Activated CD4-positive, alpha-beta T cell treated with anti-CD3 and anti-CD28 coated beads for 36 hours (primary cell): Measurements from ENCODE around the gene OGT. TPM values are rescaled to one million over a fixed set of nuclear protein-coding genes. Genes with fewer than 3 reads are reported as not detected.
"Not testable (repeated sequence)": the region's sequence is repeated elsewhere in the genome, so short reads cannot be mapped to it uniquely, and the experiment has no call there.

Experiments
- ATAC-seq: fragments of 200-7000 bp; cut with Tn5 transposase; one replicate; pipeline ENCODE4 v1.10.0; 2021; ENCODE audit warnings: mild to moderate bottlenecking, moderate library complexity
- CTCF ChIA-PET: fragments of 350-600 bp; sonication (Branson Sonifier 250); formaldehyde crosslinking; loops from one replicate; lab custom pipeline; 2021; ENCODE audit warnings: antibody characterized with exemption; lab: Charles Lee
- POLR2A ChIA-PET: fragments of 350-600 bp; sonication (Branson Sonifier 250); formaldehyde crosslinking; loops from one replicate; lab custom pipeline; 2021; ENCODE audit warnings: antibody characterized with exemption, inconsistent platforms; lab: Charles Lee
- DNase-seq: peaks from one replicate; pipeline ENCODE4 v3.0.0-alpha.2; 2020
- H3K27ac Mint-ChIP-seq: one replicate; pipeline ENCODE4 v1.8.0; 2021; ENCODE audit warnings: mixed read lengths
- H3K27me3 Mint-ChIP-seq: one replicate; pipeline ENCODE4 v1.8.0; 2021; ENCODE audit warnings: mixed read lengths
- H3K36me3 Mint-ChIP-seq: one replicate; pipeline ENCODE4 v1.8.0; 2021; ENCODE audit warnings: low read depth, mixed read lengths
- H3K4me1 Mint-ChIP-seq: one replicate; pipeline ENCODE4 v1.8.0; 2021; ENCODE audit warnings: mixed read lengths
- H3K4me3 Mint-ChIP-seq: one replicate; pipeline ENCODE4 v1.8.0; 2021; ENCODE audit warnings: mild to moderate bottlenecking, moderate library complexity, mixed read lengths
- H3K9me3 Mint-ChIP-seq: one replicate; pipeline ENCODE4 v1.8.0; 2021; ENCODE audit warnings: low read depth, mixed read lengths
- intact Hi-C, 2 experiments: fragments of 100-400 bp; cut with DNase I in 1 of 2; cut with micrococcal nuclease in 1 of 2; formaldehyde crosslinking; loops; one replicate each; pipeline versions ENCODE4 v1.14.2 to v1.15.1; 2022 to 2024; cut with DNase I, micrococcal nuclease
- total RNA-seq, 2 experiments: library from RNA; stranded (reverse); gene quantifications; one replicate each; pipeline ENCODE4 v1.2.3, GENCODE V29; 2021

The OGT gene
- 100 to 1,000 TPM; 331 to 339 TPM for total RNA-seq

GRCh38 chrX:71532753-71533425 is at the start of gene OGT:
OGT (plus strand) TSS chrX:71533104; CDS start chrX:71533300, 196 bp downstream.
- peak; percentile 96 for DNase-seq
- Mint-ChIP-seq H3K27me3 (no peaks in the 10 kb centered on the region), H3K27ac (peak within 1 kb of the TSS; percentile 98), H3K4me1 (peaks cover 26% of the 10 kb centered on the region), H3K9me3 (no peaks in the 10 kb centered on the region), H3K4me3 (peak within 1 kb of the TSS; percentile 96), H3K36me3 (peaks cover 41% of the 10 kb centered on the region)
- POLR2A ChIA-PET = interaction anchor here (0.6 to 6.6 kb wide), 10 partner anchors 11 to 461 kb away, joined by 3 to 56 read pairs (median 4); partner anchors contain the start of genes CXCR3, NONO and TAF1
- intact Hi-C loops = loop anchor here (1.0 to 10.0 kb wide), 10 partner anchors 8 to 742 kb away; partner anchors contain the start of genes CXCR3 (in 2 of the 2), NONO (in 2 of the 2), TAF1 (in 2 of the 2) and RPS4X (in 1 of the 2)
- peak; percentile 76 for ATAC-seq
- CTCF ChIA-PET = interaction anchor here (0.6 to 1.7 kb wide), 2 partner anchors 17 to 90 kb away, joined by 3 to 5 read pairs; no protein-coding TSS in a partner anchor

- intact Hi-C loops = no loop called here
- H3K4me3 Mint-ChIP-seq = no peak overlapping the region
- peak overlapping the region; percentile 6 for H3K27ac Mint-ChIP-seq
- CTCF ChIA-PET = no interaction called here
- H3K27me3 Mint-ChIP-seq = no peaks in the 10 kb centered on the region
- H3K4me1 Mint-ChIP-seq = peaks cover 6% of the 10 kb centered on the region
- peaks cover 3% of the 10 kb centered on the region for H3K36me3 Mint-ChIP-seq
- POLR2A ChIA-PET = no interaction called here
- H3K9me3 Mint-ChIP-seq = no peaks in the 10 kb centered on the region
- ATAC-seq (no peak), DNase-seq (no peak)
Measured at GRCh38 chrX:71487814-71488213, 45.1 kb upstream of the OGT start.

- peaks cover 3% of the 10 kb centered on the region for H3K36me3 Mint-ChIP-seq
- no peak for ATAC-seq
- H3K9me3 Mint-ChIP-seq = no peaks in the 10 kb centered on the region
- DNase-seq = no peak
- ChIA-PET POLR2A (no interaction called here), CTCF (interaction anchor here (0.6 kb wide), 1 partner anchor 383 kb away, joined by 3 read pairs; no protein-coding TSS in a partner anchor)
- no peak overlapping the region for H3K4me3 Mint-ChIP-seq
- intact Hi-C loops = no loop called here
- H3K27ac Mint-ChIP-seq = no peak overlapping the region
- no peaks in the 10 kb centered on the region for H3K27me3 Mint-ChIP-seq
- peaks cover 10% of the 10 kb centered on the region for H3K4me1 Mint-ChIP-seq
Measured at GRCh38 chrX:71489540-71489939, 43.4 kb upstream of the OGT start.

- intact Hi-C loops = loop anchor here (2.0 to 5.0 kb wide), 2 partner anchors 40 kb away; partner anchors contain the start of gene OGT (in 2 of the 2)
- Mint-ChIP-seq H3K27me3 (no peaks in the 10 kb centered on the region), H3K4me3 (peak overlapping the region; percentile 76), H3K36me3 (peaks cover 3% of the 10 kb centered on the region), H3K4me1 (peaks cover 14% of the 10 kb centered on the region), H3K27ac (peak overlapping the region; percentile 67), H3K9me3 (no peaks in the 10 kb centered on the region)
- CTCF ChIA-PET = interaction anchor here (0.6 kb wide), 1 partner anchor 364 kb away, joined by 3 read pairs; no protein-coding TSS in a partner anchor
- POLR2A ChIA-PET = interaction anchor here (0.7 kb wide), 2 partner anchors 40 to 200 kb away, joined by 3 to 5 read pairs; no protein-coding TSS in a partner anchor
- ATAC-seq = peak; percentile 78
- DNase-seq = peak; percentile 61
Measured at GRCh38 chrX:71492231-71493065, 40.5 kb upstream of the OGT start.

GRCh38 chrX:71493111-71493613 is 39.7 kb upstream of the OGT start:
- ChIA-PET CTCF (interaction anchor here (0.6 to 0.8 kb wide), 2 partner anchors 36 to 364 kb away, joined by 3 read pairs; no protein-coding TSS in a partner anchor), POLR2A (interaction anchor here (0.6 to 0.7 kb wide), 2 partner anchors 39 to 198 kb away, joined by 3 read pairs; no protein-coding TSS in a partner anchor)
- intact Hi-C loops = loop anchor here (2.0 to 5.0 kb wide), 2 partner anchors 39 to 40 kb away; partner anchors contain the start of gene OGT (in 2 of the 2)
- no peak overlapping the region for H3K27ac Mint-ChIP-seq
- no peaks in the 10 kb centered on the region for H3K9me3 Mint-ChIP-seq
- DNase-seq (no peak), ATAC-seq (no peak)
- H3K4me3 Mint-ChIP-seq = peak overlapping the region; percentile 76
- H3K4me1 Mint-ChIP-seq = peaks cover 14% of the 10 kb centered on the region
- no peaks in the 10 kb centered on the region for H3K27me3 Mint-ChIP-seq
- H3K36me3 Mint-ChIP-seq = no peaks in the 10 kb centered on the region

GRCh38 chrX:71495979-71496378 is 36.9 kb upstream of the OGT start:
- not testable (repeated sequence) for H3K27ac Mint-ChIP-seq

GRCh38 chrX:71496476-71496875 is 36.4 kb upstream of the OGT start:
- H3K4me1 Mint-ChIP-seq = peaks cover 14% of the 10 kb centered on the region
- H3K4me3 Mint-ChIP-seq = no peak overlapping the region
- H3K36me3 Mint-ChIP-seq = no peaks in the 10 kb centered on the region
- intact Hi-C loops = no loop called here
- POLR2A ChIA-PET = no interaction called here
- CTCF ChIA-PET = no interaction called here
- H3K9me3 Mint-ChIP-seq = no peaks in the 10 kb centered on the region
- H3K27ac Mint-ChIP-seq = no peak overlapping the region
- DNase-seq (no peak), ATAC-seq (no peak)
- H3K27me3 Mint-ChIP-seq = no peaks in the 10 kb centered on the region

More at GRCh38 chrX:71495979-71496378, 36.9 kb upstream of the OGT start:
- intact Hi-C loops, CTCF ChIA-PET, DNase-seq, H3K36me3 Mint-ChIP-seq, ATAC-seq, H3K27me3 Mint-ChIP-seq, POLR2A ChIA-PET, H3K4me3 Mint-ChIP-seq, H3K9me3 Mint-ChIP-seq: not testable (repeated sequence)
- peaks cover 14% of the 10 kb centered on the region for H3K4me1 Mint-ChIP-seq

- intact Hi-C loops, H3K9me3 Mint-ChIP-seq, H3K36me3 Mint-ChIP-seq, H3K4me3 Mint-ChIP-seq, H3K4me1 Mint-ChIP-seq, DNase-seq, H3K27ac Mint-ChIP-seq, CTCF ChIA-PET, H3K27me3 Mint-ChIP-seq, POLR2A ChIA-PET, ATAC-seq: not testable (repeated sequence)
Measured at GRCh38 chrX:71502080-71502479, 30.8 kb upstream of the OGT start.

- Mint-ChIP-seq H3K27ac (no peak overlapping the region), H3K4me1 (no peaks in the 10 kb centered on the region), H3K36me3 (no peaks in the 10 kb centered on the region), H3K4me3 (no peak overlapping the region), H3K9me3 (no peaks in the 10 kb centered on the region), H3K27me3 (no peaks in the 10 kb centered on the region)
- ATAC-seq (no peak), DNase-seq (no peak)
- CTCF ChIA-PET = no interaction called here
- POLR2A ChIA-PET = no interaction called here
- intact Hi-C loops = no loop called here
Measured at GRCh38 chrX:71504346-71504745, 28.6 kb upstream of the OGT start.

GRCh38 chrX:71509289-71509688 is 23.6 kb upstream of the OGT start:
- ATAC-seq (no peak), DNase-seq (no peak)
- Mint-ChIP-seq H3K27me3 (no peaks in the 10 kb centered on the region), H3K9me3 (no peaks in the 10 kb centered on the region), H3K36me3 (no peaks in the 10 kb centered on the region), H3K4me3 (no peak overlapping the region), H3K4me1 (peaks cover 8% of the 10 kb centered on the region), H3K27ac (no peak overlapping the region)
- POLR2A ChIA-PET = no interaction called here
- intact Hi-C loops = no loop called here
- CTCF ChIA-PET = no interaction called here

GRCh38 chrX:71510161-71510560 is 22.7 kb upstream of the OGT start:
- no peaks in the 10 kb centered on the region for H3K9me3 Mint-ChIP-seq
- ChIA-PET CTCF (no interaction called here), POLR2A (no interaction called here)
- no peaks in the 10 kb centered on the region for H3K36me3 Mint-ChIP-seq
- intact Hi-C loops = no loop called here
- H3K4me3 Mint-ChIP-seq = no peak overlapping the region
- peaks cover 16% of the 10 kb centered on the region for H3K4me1 Mint-ChIP-seq
- H3K27me3 Mint-ChIP-seq = no peaks in the 10 kb centered on the region
- no peak for ATAC-seq
- no peak for DNase-seq
- H3K27ac Mint-ChIP-seq = no peak overlapping the region
